GM13976 (cell line): Measurements from ENCODE around the gene CLCN1.
A peak's percentile ranks its signal among the peaks of the same experiment; 100 is the strongest.

ENCODE experiments used
- DNase-seq: peaks from one replicate; pipeline ENCODE4 v3.0.0; 2012; ENCODE audit warnings: low spot score
- CTCF ChIP-seq: IDR thresholded peaks from 2 replicates; pipeline ENCODE4 v1.5.1; 2012; ENCODE audit warnings: borderline replicate concordance, mild to moderate bottlenecking; ENCODE audit not compliant: insufficient read depth; ENCODE audit errors: extremely low read depth, missing control alignments, control extremely low read depth
- in situ Hi-C: fragments of 300-500 bp; cut with MboI; formaldehyde crosslinking; loops from one replicate; pipeline ENCODE4 v1.12.0; 2022; ENCODE audit warnings: low sequenced_read_pairs, mixed read lengths, inconsistent platforms; ENCODE audit not compliant: unreplicated experiment

CLCN1 gene

GRCh38 chr7:143359771-143360353, 44.0 kb downstream of the CLCN1 start:
- TF ChIP-seq CTCF, result no peak
- no peak for DNase-seq
- in situ Hi-C loops, result no loop called here

- in situ Hi-C loops, result no loop called here
- TF ChIP-seq CTCF, result no peak
- DNase-seq, result no peak
These were observed 45.1 kb downstream of the CLCN1 start for GRCh38 chr7:143360788-143361551.

- in situ Hi-C loops, result no loop called here
- TF ChIP-seq CTCF, result no peak
- peak; percentile 48 for DNase-seq
These were observed 45.7 kb downstream of the CLCN1 start for GRCh38 chr7:143361552-143362130.

GRCh38 chr7:143362131-143363015, 46.5 kb downstream of the CLCN1 start, which contains the start of gene FAM131B:
Gene FAM131B (minus strand): TSS chr7:143362713. CDS start chr7:143362603, 110 bp downstream.
- in situ Hi-C loops, result no loop called here
- TF ChIP-seq CTCF, result no peak
- peak; percentile 65 for DNase-seq

- no peak for DNase-seq
- in situ Hi-C loops, result no loop called here
- no peak for TF ChIP-seq CTCF
These were observed 47.4 kb downstream of the CLCN1 start for GRCh38 chr7:143363016-143363937.
